Daoy (cell line): ENCODE results near the gene ADAM33. TPM values are rescaled to one million over a fixed set of nuclear protein-coding genes. Genes with fewer than 3 reads are reported as not detected.
A peak's percentile ranks its signal among the peaks of the same experiment; 100 is the strongest.

Source experiments
- DNase-seq: peaks from one replicate; pipeline ENCODE4 v3.0.0-alpha.2; 2015; ENCODE audit warnings: low read depth
- total RNA-seq: library from RNA; depleted of rRNA; stranded (reverse); fragments of >200 nt; shearing (Covaris generic); gene quantifications from 2 replicates; pipeline ENCODE4 v1.2.3, GENCODE V29; 2014

Gene ADAM33
- total RNA-seq, 1 experiment from 2014 or later = not detected

GRCh38 chr20:3687655-3688054, 5.8 kb upstream of the ADAM33 start:
- peak; percentile 54 for DNase-seq

- peak; percentile 70 for DNase-seq
Observed at GRCh38 chr20:3686867-3687321, 5.1 kb upstream of the ADAM33 start.

- no peak for DNase-seq
Observed at GRCh38 chr20:3686421-3686820, 4.6 kb upstream of the ADAM33 start.

GRCh38 chr20:3685341-3685740, 3.5 kb upstream of the ADAM33 start:
- DNase-seq = no peak

GRCh38 chr20:3681352-3681930, 369 bp downstream of the ADAM33 start:
- DNase-seq = no peak

- no peak for DNase-seq
Observed at GRCh38 chr20:3680701-3681351, 984 bp downstream of the ADAM33 start.

- peak; percentile 55 for DNase-seq
Observed at GRCh38 chr20:3679749-3680700, 1.8 kb downstream of the ADAM33 start.

- no peak for DNase-seq
Observed at GRCh38 chr20:3678856-3679720, 2.7 kb downstream of the ADAM33 start.

GRCh38 chr20:3678198-3678597, 3.6 kb downstream of the ADAM33 start:
- no peak for DNase-seq

- no peak for DNase-seq
Observed at GRCh38 chr20:3677733-3678132, 4.1 kb downstream of the ADAM33 start.

- DNase-seq = no peak
Observed at GRCh38 chr20:3674995-3675900, 6.6 kb downstream of the ADAM33 start.

- DNase-seq = no peak
Observed at GRCh38 chr20:3674447-3674846, 7.4 kb downstream of the ADAM33 start.

- DNase-seq = no peak
Observed at GRCh38 chr20:3673221-3674070, 8.4 kb downstream of the ADAM33 start.

GRCh38 chr20:3672547-3673171, 9.2 kb downstream of the ADAM33 start:
- DNase-seq = no peak

- DNase-seq = no peak
Observed at GRCh38 chr20:3671986-3672546, 9.7 kb downstream of the ADAM33 start.

- DNase-seq = no peak
Observed at GRCh38 chr20:3670945-3671344, 10.9 kb downstream of the ADAM33 start.

GRCh38 chr20:3670511-3670910, 11.3 kb downstream of the ADAM33 start:
- DNase-seq = no peak

GRCh38 chr20:3669710-3670367, 12.0 kb downstream of the ADAM33 start:
- DNase-seq = no peak
